GM23248 (cell line): ENCODE measurements around the gene C11orf68.

Experiments used
- EZH2 ChIP-seq: fragments of 200-600 bp; sonication (generic); IDR thresholded peaks from 2 replicates; pipeline ENCODE4 v1.6.1; 2018; ENCODE audit warnings: antibody characterized with exemption, mild to moderate bottlenecking; ENCODE audit not compliant: insufficient read depth, poor library complexity, severe bottlenecking
- EZH2phosphoT487 ChIP-seq: fragments of 200-600 bp; sonication (generic); IDR thresholded peaks from 2 replicates; pipeline ENCODE4 v1.6.1; 2018; ENCODE audit warnings: antibody characterized with exemption, moderate library complexity, mild to moderate bottlenecking, low read depth; ENCODE audit not compliant: insufficient read depth

GRCh38 chr11:65911682-65912568, 6.9 kb downstream of the C11orf68 start:
- TF ChIP-seq EZH2phosphoT487 (no peak), EZH2 (no peak)
